ENCODE measurements around the gene KRTAP3-3.

DNA sequence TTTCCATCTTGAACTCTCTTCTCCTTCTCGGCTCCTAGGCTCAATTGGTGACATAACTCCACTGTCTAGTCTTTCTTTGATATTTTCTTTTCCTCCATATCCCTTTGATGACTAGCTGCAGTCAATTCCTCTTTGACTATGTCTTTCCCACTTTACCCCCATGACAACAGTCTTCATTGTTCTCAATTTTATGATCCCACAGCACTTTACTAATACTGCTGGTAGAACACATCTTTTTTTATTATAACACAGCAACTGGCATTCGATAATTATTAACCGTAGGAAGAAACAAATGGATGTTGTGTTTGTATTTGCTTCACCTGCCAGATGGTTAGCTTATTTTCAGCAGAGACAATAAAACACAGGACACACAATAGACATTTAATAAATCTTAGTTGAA, 1.3 kb downstream of the KRTAP3-3 start:
- TF ChIP-seq, protein P1, sequence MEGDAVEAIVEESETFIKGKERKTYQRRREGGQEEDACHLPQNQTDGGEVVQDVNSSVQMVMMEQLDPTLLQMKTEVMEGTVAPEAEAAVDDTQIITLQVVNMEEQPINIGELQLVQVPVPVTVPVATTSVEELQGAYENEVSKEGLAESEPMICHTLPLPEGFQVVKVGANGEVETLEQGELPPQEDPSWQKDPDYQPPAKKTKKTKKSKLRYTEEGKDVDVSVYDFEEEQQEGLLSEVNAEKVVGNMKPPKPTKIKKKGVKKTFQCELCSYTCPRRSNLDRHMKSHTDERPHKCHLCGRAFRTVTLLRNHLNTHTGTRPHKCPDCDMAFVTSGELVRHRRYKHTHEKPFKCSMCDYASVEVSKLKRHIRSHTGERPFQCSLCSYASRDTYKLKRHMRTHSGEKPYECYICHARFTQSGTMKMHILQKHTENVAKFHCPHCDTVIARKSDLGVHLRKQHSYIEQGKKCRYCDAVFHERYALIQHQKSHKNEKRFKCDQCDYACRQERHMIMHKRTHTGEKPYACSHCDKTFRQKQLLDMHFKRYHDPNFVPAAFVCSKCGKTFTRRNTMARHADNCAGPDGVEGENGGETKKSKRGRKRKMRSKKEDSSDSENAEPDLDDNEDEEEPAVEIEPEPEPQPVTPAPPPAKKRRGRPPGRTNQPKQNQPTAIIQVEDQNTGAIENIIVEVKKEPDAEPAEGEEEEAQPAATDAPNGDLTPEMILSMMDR (IDR thresholded peaks at IDR 0.05), result no peak
- TF ChIP-seq POLR2A (IDR thresholded peaks at IDR 0.05) (no peak), POLR2AphosphoS5 (IDR thresholded peaks at IDR 0.05) (no peak)

All from breast epithelium (tissue), 3 donors.